HL-60 (cell line): ENCODE data around the gene GSTP1.

ENCODE experiments used
- DNase-seq, 2 experiments: peaks; one replicate each; pipeline ENCODE4 v3.0.0-alpha.2; 2010 to 2020; ENCODE audit warnings: low read depth in 1 of 2, low spot score in 1 of 2
- H3K27ac ChIP-seq: fragments of 250-450 bp; sonication (Bioruptor Pico); replicated peaks from 2 replicates; pipeline ENCODE4 v1.5.1; 2020; ENCODE audit warnings: mild to moderate bottlenecking, moderate library complexity
- H3K27me3 ChIP-seq: fragments of 250-450 bp; sonication (Bioruptor Pico); 2 replicates; pipeline ENCODE4 v1.5.1; 2021; ENCODE audit warnings: mild to moderate bottlenecking, moderate library complexity; ENCODE audit not compliant: insufficient read depth, poor library complexity, severe bottlenecking
- H3K4me3 ChIP-seq: replicated peaks from 2 replicates; pipeline ENCODE4 v1.5.1; 2011; ENCODE audit warnings: mild to moderate bottlenecking, control low read depth, low read length; ENCODE audit not compliant: insufficient read depth
- CTCF ChIP-seq: IDR thresholded peaks from one replicate; pipeline ENCODE4 v1.5.1; 2011; ENCODE audit warnings: low read length, control low read depth, inconsistent platforms; ENCODE audit not compliant: insufficient read depth
- GABPA ChIP-seq: IDR thresholded peaks from 2 replicates; pipeline ENCODE4 v1.6.1; 2012; ENCODE audit warnings: low read depth
- POLR2AphosphoS5 ChIP-seq: IDR thresholded peaks from 2 replicates; pipeline ENCODE4 v1.6.1; 2012; ENCODE audit warnings: low read depth
- REST ChIP-seq: IDR thresholded peaks from 2 replicates; pipeline ENCODE4 v1.6.1; 2012; ENCODE audit warnings: low read depth; ENCODE audit not compliant: insufficient replicate concordance
- SPI1 ChIP-seq: IDR thresholded peaks from 2 replicates; pipeline ENCODE4 v1.6.1; 2012; ENCODE audit warnings: low read depth, mild to moderate bottlenecking, borderline replicate concordance

The GSTP1 gene

GRCh38 chr11:67630228-67630942, 46.8 kb downstream of the GSTP1 start:
- Histone ChIP-seq H3K4me3 (peak overlapping the region; percentile 77), H3K27ac (peak overlapping the region; percentile 77), H3K27me3 (no peaks in the 10 kb centered on the region)
- TF ChIP-seq GABPA (no peak), CTCF (peak; percentile 59), POLR2AphosphoS5 (peak; percentile 32; the same call in 1 of the 2 replicates)
- DNase-seq, result peak; percentile 92 to 97

GRCh38 chr11:67630943-67631331, 47.3 kb downstream of the GSTP1 start:
- no peaks in the 10 kb centered on the region for H3K27me3 ChIP-seq
- no peak for DNase-seq
- peak overlapping the region; percentile 77 for H3K4me3 ChIP-seq
- TF ChIP-seq REST (no peak), GABPA (no peak), POLR2AphosphoS5 (no peak), SPI1 (no peak), CTCF (no peak)
- H3K27ac ChIP-seq, result peak overlapping the region; percentile 48

GRCh38 chr11:67631411-67631810, 47.8 kb downstream of the GSTP1 start:
- TF ChIP-seq REST (no peak), POLR2AphosphoS5 (no peak), CTCF (no peak), SPI1 (no peak), GABPA (no peak)
- Histone ChIP-seq H3K27me3 (no peaks in the 10 kb centered on the region), H3K4me3 (no peak overlapping the region), H3K27ac (no peak overlapping the region)
- DNase-seq, result no peak

- no peak for DNase-seq
- H3K4me3 ChIP-seq, result no peak overlapping the region
- H3K27ac ChIP-seq, result no peak overlapping the region
- TF ChIP-seq SPI1, result no peak
- TF ChIP-seq POLR2AphosphoS5, result no peak
- no peak for TF ChIP-seq CTCF
- no peak for TF ChIP-seq GABPA
- TF ChIP-seq REST, result no peak
- no peaks in the 10 kb centered on the region for H3K27me3 ChIP-seq
These were observed 48.2 kb downstream of the GSTP1 start for GRCh38 chr11:67631853-67632174.
